ENCODE results near the gene EVA1C.
"Not testable (repeated sequence)": the region's sequence is repeated elsewhere in the genome, so short reads cannot be mapped to it uniquely, and the experiment has no call there.

Gene EVA1C

GRCh38 chr21:32425628-32426027, 13.1 kb downstream of the EVA1C start:
- DNase-seq: peak in 1 of 2 experiments; percentile 14

GRCh38 chr21:32426066-32426465, 13.6 kb downstream of the EVA1C start:
- no peak for DNase-seq

GRCh38 chr21:32426592-32427051, 14.1 kb downstream of the EVA1C start:
- DNase-seq: no peak

DNA sequence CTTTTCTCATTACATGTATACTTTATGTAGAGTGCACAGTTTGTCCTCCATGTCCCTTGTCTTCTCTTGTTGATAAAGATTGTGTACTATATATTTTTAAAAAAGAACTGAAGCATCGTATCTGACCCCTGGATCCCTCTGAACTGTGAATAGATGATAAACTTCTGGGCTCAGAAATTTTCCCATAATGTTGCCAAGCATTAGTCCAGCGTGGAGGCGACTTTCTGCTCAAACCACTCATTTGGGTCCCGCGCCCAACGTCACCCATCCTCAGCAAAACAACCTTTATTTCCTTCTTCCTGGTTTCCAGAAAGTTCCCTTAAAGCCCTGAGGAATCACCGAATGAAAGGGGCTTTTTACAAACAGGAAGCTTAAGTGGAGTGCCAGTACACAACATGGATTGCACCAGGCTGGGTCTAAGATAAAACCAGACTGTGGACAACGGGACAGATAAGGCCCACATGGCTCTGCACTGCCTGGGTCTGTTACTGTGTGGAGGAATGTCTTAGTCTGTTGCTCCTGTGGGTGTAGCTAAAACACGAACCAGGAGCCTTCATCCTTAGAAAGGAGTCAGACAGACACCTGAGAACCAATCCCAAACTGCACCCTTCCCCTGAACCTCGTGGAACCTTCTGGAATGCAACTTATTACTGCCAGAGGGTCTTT, 15.6 kb downstream of the EVA1C start:
- no peak for DNase-seq

DNA sequence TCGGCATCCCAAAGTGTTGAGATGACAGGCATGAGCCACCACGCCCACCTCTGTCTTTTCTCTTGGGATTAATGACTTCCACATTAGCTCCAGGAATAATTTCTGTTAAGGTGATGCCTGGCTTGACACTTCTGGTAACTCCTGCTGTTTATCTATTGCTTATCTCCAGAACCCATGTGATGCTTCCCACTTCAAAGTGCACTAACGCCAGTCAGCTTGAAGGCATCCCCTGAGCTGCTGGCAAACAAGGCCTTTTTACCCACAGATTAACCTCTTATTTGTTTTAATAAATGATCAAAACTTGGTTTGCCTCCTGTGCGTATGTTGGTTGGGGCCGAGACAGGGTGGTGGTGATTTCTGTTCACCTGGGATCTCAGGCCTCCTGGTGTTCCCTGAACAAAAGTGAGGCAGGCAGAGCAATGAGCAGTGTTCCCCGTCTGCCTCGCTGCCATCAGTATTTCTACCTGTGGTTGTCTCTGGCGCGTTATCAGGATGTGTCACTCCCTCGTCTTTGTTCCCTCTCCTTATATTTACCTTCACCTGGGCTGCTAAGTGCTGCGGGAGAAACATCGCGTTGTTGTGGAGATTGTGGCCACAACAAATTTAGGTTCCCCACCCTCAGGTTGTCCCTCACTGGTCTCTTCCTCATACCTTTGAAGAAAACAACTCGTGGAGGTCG, 20.6 kb downstream of the EVA1C start:
- not testable (repeated sequence) for DNase-seq

- DNase-seq: no peak
Measured at GRCh38 chr21:32437729-32438128, 25.2 kb downstream of the EVA1C start.

DNA sequence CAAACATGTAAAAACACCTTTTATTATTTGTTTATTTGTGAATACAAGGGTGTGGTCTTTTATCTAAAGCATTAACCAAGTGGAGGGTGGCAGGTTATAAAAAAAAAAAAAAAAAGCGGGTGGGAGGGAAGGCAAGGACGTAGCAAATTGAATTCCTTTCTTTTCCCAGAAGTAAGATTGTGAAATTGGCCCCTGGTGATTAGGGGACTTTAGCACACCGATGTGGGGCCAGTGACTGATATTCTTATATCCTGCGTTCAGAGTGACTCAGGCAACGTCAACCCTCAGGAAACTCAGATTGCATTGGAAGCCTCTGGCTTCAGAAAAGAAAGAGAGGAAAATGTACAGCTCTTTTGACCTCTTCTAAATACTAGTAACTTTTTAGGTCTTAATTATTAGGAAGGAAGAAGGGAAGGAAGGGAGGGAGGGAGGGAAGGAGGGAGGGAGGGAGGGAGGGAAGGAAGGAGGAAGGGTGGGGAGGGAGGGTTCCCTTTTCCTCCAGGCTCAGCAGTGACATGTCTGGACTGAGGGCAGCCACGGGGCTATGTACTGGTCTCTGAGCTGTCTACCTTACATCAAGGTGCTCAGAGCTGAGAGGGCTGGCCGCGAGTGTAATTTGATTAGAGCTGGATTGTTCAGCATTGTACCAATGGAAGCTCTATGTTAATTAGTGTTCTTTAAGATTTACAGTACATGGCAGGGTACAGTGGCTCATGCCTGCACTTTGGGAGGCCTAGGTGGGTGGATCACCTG, 30.2 kb downstream of the EVA1C start:
- DNase-seq: no peak

DNA sequence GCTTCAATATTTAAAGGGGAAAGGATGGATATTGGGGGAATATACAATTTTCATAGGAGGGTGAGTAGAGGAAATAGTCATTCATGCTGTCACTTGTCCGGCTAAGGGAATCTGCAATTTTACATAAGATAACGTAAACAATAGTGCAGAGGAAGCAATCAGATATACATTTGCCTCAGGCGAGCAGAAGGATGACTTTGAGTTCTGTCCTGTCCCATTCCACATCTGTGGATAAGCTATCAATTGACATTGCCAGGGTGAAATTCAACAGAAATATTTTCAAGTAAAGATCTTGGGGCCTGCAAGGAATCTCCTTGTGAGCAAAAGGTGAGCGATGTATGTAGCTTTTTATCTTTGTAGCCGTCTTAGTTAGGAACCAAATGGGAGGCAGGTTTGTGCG, 32.6 kb downstream of the EVA1C start:
- no peak for DNase-seq

GRCh38 chr21:32446440-32446839, 33.9 kb downstream of the EVA1C start:
- not testable (repeated sequence) for DNase-seq

- DNase-seq: no peak
Measured at GRCh38 chr21:32447224-32447623, 34.7 kb downstream of the EVA1C start.

DNA sequence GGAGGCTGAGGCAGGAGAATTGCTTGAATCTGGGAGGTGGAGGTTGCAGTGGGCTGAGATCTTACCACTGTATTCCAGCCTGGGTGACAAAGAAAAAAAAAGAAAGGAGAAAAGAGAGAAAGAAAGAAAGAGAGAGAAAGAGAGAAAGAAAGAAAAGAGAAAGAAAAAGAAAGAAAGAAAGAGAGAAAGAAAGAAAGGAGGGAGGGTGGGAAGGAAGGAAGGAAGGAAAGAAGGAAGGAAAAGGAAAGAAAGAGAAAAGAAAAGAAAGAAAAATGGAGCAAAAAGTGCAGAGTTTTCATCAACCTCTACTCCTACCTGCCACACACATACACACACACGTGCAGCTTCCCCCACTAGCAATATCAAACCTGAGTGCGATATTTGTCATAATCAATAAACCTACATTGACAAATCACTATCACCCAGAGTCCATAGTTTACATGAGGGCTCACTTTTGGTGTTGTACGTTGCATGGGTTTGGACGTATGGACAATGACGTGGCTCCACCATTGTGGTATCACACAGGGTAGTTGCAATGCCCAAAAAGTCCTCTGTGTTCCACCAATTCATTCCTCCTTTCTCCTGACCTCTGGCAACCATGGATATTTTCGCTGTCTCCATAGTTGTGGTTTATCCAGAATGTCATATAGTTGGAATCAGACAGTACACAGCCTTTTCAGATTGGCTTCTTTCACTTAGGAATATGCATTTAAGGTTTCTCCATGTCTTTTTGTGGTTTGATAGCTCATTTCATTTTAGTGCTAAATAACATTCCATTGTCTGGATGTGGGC, 36.5 kb downstream of the EVA1C start:
- no peak for DNase-seq

DNA sequence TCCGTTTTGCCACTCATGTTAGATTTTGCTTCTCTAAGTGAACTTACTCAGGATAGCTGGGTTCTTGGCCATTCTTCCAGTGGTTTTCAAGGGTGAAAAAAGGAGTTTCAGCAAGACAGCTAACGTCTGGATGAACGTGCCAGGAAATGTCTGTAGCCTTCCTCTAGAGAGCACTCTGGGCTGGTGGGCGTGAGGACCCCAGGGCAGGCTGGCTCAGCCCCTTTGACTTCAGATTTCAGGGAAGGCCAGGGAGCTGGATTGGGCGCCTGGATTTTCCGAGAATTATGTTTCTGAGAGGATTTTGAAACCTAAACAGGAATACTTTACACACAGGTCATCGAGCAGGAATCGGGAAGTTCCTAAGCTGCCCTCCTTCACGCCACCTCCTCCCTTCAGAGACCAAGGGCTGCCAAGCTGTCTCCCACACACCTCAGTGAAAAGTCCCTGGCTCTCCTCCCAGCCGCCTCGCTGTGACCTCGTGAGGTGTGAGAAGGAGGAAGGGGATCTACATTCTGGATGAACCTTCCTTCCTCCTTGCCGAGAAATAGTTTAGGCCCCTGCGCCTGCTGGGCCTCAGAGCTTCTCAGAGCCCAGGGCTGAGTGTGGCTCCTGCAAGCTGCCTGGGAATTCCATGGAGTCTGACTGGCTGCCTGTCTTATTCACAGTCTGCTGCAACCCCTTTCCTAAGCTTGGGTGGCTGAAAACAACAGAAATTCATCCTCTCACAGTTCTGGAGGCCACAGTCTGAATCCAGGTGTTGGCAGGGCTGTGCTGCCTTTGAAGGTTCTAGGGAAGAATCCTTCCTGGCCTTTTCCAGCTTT, 38.6 kb downstream of the EVA1C start:
- DNase-seq: not testable (repeated sequence)

DNA sequence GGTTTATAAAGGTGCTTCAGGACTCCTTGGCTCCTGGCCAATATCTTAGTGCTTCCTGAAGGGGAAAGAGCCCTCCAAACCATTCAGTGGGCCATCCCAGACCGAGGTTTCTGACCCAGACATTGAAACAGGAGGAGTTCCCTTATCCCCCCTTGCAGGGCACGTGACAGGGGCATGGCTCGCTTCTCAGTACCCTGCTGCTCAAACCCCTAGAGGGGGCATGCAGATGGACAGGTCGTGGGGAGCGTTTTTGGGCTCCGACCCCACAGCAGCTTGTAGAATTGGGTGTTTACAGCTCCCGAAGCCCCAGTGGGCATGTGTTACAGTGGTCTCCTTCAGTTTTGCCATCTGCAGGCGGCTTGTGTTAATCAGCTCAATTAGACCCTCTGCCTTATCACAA, 39.7 kb downstream of the EVA1C start:
- DNase-seq: peak; percentile 69 to 84

DNA sequence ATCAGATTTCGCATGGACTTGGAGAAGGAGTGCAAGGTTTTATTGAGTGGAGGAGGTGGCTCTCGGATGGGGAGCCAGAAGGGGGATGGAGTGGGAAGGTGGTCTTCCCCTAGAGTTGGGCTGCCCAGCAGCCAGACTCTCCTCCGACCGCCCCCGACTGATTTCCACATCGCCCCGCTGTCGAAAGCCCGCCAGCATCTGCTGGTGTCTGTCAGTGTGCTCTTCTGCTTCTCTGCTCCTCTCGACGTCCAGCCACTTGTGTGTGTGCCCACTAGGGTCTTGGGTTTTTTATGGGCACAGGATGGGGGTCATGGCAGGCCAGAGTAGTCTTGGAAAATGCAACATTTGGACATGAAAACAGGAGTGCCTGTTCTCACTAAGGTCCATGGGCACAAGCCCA, 40.1 kb downstream of the EVA1C start:
- DNase-seq: no peak

DNA sequence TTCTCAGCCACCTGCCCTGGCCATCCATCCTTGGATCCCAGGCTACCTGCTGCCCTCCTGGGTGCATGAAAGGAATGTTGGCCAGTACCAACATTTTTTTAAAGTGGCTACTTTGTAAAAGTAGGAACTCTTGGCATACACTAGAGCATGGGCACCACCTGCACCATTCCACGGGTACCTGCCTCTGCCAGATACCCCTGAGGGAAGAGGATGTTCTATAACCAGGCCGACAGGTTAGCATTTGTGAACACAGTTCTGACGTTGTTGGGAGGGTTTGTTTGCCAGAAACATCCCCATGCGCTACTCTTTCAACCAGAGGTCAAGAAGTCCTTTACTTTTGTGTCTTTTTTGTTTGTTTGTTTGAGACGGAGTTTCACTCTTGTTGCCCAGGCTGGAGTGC, 43.0 kb downstream of the EVA1C start:
- DNase-seq: no peak

GRCh38 chr21:32456497-32456918, 44.0 kb downstream of the EVA1C start:
- DNase-seq: no peak

GRCh38 chr21:32457360-32457840, 44.9 kb downstream of the EVA1C start:
- no peak for DNase-seq

- no peak for DNase-seq
Measured at GRCh38 chr21:32457962-32458361, 45.5 kb downstream of the EVA1C start.

- DNase-seq: no peak
Measured at GRCh38 chr21:32459972-32460371, 47.5 kb downstream of the EVA1C start.

- DNase-seq: no peak
Measured at GRCh38 chr21:32461503-32461902, 49.0 kb downstream of the EVA1C start.

- DNase-seq: not testable (repeated sequence)
Measured at GRCh38 chr21:32462564-32462963, 50.1 kb downstream of the EVA1C start.

GRCh38 chr21:32463367-32463766, 50.9 kb downstream of the EVA1C start:
- no peak for DNase-seq

Measured in NCI-H524 (cell line).